GM12892 (cell line): ENCODE data around the gene SH2D3C.

ENCODE experiments used
- POLR2A ChIP-seq: IDR thresholded peaks from 2 replicates; pipeline ENCODE4 v1.6.1; 2011; ENCODE audit warnings: low read depth, low read length, control low read depth
- POLR2AphosphoS5 ChIP-seq: IDR thresholded peaks from 2 replicates; pipeline ENCODE4 v1.6.1; 2011; ENCODE audit warnings: low read depth, low read length, control low read depth

- TF ChIP-seq POLR2A (no peak), POLR2AphosphoS5 (no peak)
These were observed 39.8 kb downstream of the SH2D3C start for GRCh38 chr9:127738666-127739065.
